ENCODE data around the gene KLHL25. TPM values are rescaled to one million over a fixed set of nuclear protein-coding genes. Genes with fewer than 3 reads are reported as not detected.

Gene KLHL25
- total RNA-seq, 1 experiment from 2014 or later, result 11.5 TPM

DNA sequence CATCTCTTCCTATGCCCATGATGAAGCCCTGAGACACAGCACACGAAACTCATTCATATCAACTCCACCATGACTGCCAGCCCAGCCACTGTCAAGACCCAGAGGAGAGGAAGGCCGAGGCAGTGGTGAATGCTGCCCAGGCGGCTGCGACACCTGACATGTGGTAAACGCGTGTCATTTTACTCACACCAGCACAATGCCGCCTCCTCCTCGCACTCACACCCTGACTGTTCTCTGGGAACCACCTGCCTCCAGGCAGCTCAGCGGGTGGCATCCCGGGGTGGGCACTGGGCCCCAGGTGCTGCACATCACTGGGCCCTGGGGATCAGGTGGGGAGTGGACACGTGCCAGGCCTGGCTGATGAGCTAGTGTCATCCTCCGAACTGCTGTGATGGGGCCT, 21.5 kb downstream of the KLHL25 start:
- CTCF ChIA-PET, result no interaction called here
- no peak overlapping the region for H3K4me3 ChIP-seq (ENCODE audit: low read depth, low read length, poor library complexity, severe bottlenecking)
- TF ChIP-seq, protein P1, sequence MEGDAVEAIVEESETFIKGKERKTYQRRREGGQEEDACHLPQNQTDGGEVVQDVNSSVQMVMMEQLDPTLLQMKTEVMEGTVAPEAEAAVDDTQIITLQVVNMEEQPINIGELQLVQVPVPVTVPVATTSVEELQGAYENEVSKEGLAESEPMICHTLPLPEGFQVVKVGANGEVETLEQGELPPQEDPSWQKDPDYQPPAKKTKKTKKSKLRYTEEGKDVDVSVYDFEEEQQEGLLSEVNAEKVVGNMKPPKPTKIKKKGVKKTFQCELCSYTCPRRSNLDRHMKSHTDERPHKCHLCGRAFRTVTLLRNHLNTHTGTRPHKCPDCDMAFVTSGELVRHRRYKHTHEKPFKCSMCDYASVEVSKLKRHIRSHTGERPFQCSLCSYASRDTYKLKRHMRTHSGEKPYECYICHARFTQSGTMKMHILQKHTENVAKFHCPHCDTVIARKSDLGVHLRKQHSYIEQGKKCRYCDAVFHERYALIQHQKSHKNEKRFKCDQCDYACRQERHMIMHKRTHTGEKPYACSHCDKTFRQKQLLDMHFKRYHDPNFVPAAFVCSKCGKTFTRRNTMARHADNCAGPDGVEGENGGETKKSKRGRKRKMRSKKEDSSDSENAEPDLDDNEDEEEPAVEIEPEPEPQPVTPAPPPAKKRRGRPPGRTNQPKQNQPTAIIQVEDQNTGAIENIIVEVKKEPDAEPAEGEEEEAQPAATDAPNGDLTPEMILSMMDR (conservative IDR thresholded peaks at IDR 0.05; ENCODE audit: low read depth, low read length), result no peak
- no peak for TF ChIP-seq EZH2 (IDR thresholded peaks at IDR 0.05; ENCODE audit: borderline replicate concordance, low read depth, low read length, poor library complexity, severe bottlenecking)

DNA sequence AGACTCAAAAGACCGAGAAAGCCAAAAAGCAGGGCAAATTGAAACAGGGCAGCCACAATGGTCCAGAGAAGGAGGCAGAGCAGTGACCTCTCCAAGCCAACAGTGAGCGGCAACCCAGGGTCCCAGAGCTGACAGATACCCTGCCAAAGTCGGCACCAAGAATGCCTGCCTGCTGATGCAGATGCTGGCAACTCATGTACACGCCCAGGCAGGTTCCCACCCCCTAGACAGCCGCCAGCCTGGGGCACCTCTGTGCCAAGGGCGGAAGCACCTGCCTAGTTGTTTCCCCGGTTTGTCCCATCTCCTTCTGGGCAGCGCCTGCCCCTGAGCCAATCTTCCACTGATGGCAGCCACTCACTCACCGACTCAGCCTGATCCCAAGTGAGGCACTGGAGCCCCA, 22.1 kb downstream of the KLHL25 start:
- BruUV-seq (replicated peaks), result no TSS peak
- no peaks in the 10 kb centered on the region for H3K27me3 ChIP-seq (replicated peaks; ENCODE audit: insufficient read depth, low read depth, low read length, poor library complexity)
- no peak for DNase-seq (ENCODE audit: low spot score)
- no peaks in the 10 kb centered on the region for H3K36me3 ChIP-seq (ENCODE audit: insufficient read depth, low read length, poor library complexity, severe bottlenecking)
- no peak for TF ChIP-seq EZH2 (IDR thresholded peaks at IDR 0.05; ENCODE audit: borderline replicate concordance, low read depth, low read length, poor library complexity, severe bottlenecking)
- TF ChIP-seq, protein P1 (conservative IDR thresholded peaks at IDR 0.05; ENCODE audit: low read depth, low read length), result no peak
- intact Hi-C loops (cut with micrococcal nuclease; ENCODE audit: unreplicated experiment), result no loop called here
- POLR2A ChIA-PET (ENCODE audit: low non-redundant PET), result no interaction called here
- no peaks in the 10 kb centered on the region for H3K9me3 ChIP-seq (ENCODE audit: low read depth, low read length, poor library complexity, severe bottlenecking)
- H3K4me3 ChIP-seq (ENCODE audit: low read depth, low read length, poor library complexity, severe bottlenecking), result no peak overlapping the region
- H3K27ac ChIP-seq (ENCODE audit: low read depth, low read length, poor library complexity, severe bottlenecking), result no peak overlapping the region
- no peaks in the 10 kb centered on the region for H3K4me1 ChIP-seq (ENCODE audit: insufficient read depth, low read length, poor library complexity, severe bottlenecking)
- CTCF ChIA-PET, result no interaction called here

More for the DNA sequence above, 21.5 kb downstream of the KLHL25 start:
- DNase-seq (ENCODE audit: low spot score), result no peak
- no peak overlapping the region for H3K27ac ChIP-seq (ENCODE audit: low read depth, low read length, poor library complexity, severe bottlenecking)
- H3K9me3 ChIP-seq (ENCODE audit: low read depth, low read length, poor library complexity, severe bottlenecking), result no peaks in the 10 kb centered on the region
- POLR2A ChIA-PET (ENCODE audit: low non-redundant PET), result no interaction called here
- no peaks in the 10 kb centered on the region for H3K36me3 ChIP-seq (ENCODE audit: insufficient read depth, low read length, poor library complexity, severe bottlenecking)
- H3K27me3 ChIP-seq (replicated peaks; ENCODE audit: insufficient read depth, low read depth, low read length, poor library complexity), result no peaks in the 10 kb centered on the region
- no peaks in the 10 kb centered on the region for H3K4me1 ChIP-seq (ENCODE audit: insufficient read depth, low read length, poor library complexity, severe bottlenecking)
- intact Hi-C loops (cut with micrococcal nuclease; ENCODE audit: unreplicated experiment), result no loop called here
- no TSS peak for BruUV-seq (replicated peaks)

DNA sequence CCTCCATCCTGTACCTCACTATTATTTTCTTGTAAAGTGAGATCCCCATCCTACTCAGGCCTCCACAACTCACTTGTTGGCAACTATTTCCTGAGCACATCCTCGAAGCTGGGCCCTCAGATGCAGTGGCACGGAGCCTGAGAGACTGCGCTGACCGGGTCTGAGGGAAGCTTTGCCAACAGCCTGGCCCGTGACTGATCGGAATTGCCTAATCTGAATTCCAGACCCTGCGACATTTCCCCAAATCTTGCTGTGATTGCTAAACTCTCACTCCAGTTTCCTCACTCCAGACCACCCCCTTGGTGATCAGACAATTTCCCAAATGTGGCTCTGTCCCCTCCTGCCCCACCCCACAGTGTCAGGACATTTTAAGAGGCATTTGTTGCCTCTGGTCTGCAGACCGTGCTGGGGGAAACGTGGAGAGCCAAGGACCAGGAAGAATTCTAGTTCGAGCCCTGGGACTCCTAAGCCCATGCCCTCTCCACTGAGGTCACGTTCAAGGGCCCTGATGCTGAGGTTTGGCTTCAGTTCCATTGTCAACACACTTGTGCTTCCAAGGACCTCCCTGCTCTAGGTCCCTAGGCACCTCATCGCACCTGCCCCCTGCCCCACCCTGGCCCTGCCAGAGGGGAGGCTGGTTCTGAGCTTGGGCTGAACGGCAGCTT, 22.8 kb downstream of the KLHL25 start:
- no peaks in the 10 kb centered on the region for H3K27me3 ChIP-seq (replicated peaks; ENCODE audit: insufficient read depth, low read depth, low read length, poor library complexity)

More for the DNA sequence above, 22.8 kb downstream of the KLHL25 start:
- no peak overlapping the region for H3K4me3 ChIP-seq (ENCODE audit: low read depth, low read length, poor library complexity, severe bottlenecking)
- TF ChIP-seq, protein P1 (conservative IDR thresholded peaks at IDR 0.05; ENCODE audit: low read depth, low read length), result no peak
- no peak for TF ChIP-seq EZH2 (IDR thresholded peaks at IDR 0.05; ENCODE audit: borderline replicate concordance, low read depth, low read length, poor library complexity, severe bottlenecking)
- ChIA-PET POLR2A (ENCODE audit: low non-redundant PET) (no interaction called here), CTCF (no interaction called here)
- H3K27ac ChIP-seq (ENCODE audit: low read depth, low read length, poor library complexity, severe bottlenecking), result no peak overlapping the region
- no TSS peak for BruUV-seq (replicated peaks)
- no peaks in the 10 kb centered on the region for H3K36me3 ChIP-seq (ENCODE audit: insufficient read depth, low read length, poor library complexity, severe bottlenecking)
- no peak for DNase-seq (ENCODE audit: low spot score)
- H3K9me3 ChIP-seq (ENCODE audit: low read depth, low read length, poor library complexity, severe bottlenecking), result no peaks in the 10 kb centered on the region
- H3K4me1 ChIP-seq (ENCODE audit: insufficient read depth, low read length, poor library complexity, severe bottlenecking), result no peaks in the 10 kb centered on the region
- intact Hi-C loops (cut with micrococcal nuclease; ENCODE audit: unreplicated experiment), result no loop called here
